Adipose tissue (tissue), 3 donors: ENCODE results near the gene ADAMTS14. TPM values are rescaled to one million over a fixed set of nuclear protein-coding genes. Genes with fewer than 3 reads are reported as not detected.

Experiments used
- H3K27ac ChIP-seq: one replicate; pipeline ENCODE4 v1.5.1; 2013; ENCODE audit warnings: low read depth, low read length
- WGBS, 3 donors: extraction: QIAGEN DNeasy Blood & Tissue Kit; methylation state at CpG; one replicate each; pipeline ENCODE4 v1.1.7; 2013; 5-methylcytosine and 5-hydroxymethylcytosine counted together
- polyA plus RNA-seq, 3 donors: library from polyadenylated mRNA; stranded (reverse); fragments of 200-250 nt; gene quantifications; one replicate each; pipeline ENCODE4 v1.2.3, GENCODE V29; 2013
- donor health status: healthy with polysubstance abuse.
- donor health status: Bipolar disorder and iron deficiency.
- donor health status: healthy.

The ADAMTS14 gene
- polyA plus RNA-seq, 3 donors = under 0.01 to 0.94 (median 0.07) TPM

- H3K27ac ChIP-seq = no peak overlapping the region
- 34 to 68% (median 48%) methylated on average over 3 to 4 of the region's 4 CpGs for WGBS, 3 donors
Observed at GRCh38 chr10:70782086-70782745, 109.9 kb downstream of the ADAMTS14 start.

GRCh38 chr10:70782746-70783680, 110.7 kb downstream of the ADAMTS14 start:
- WGBS, 3 donors = 63 to 73% (median 64%) methylated on average over 11 of the region's 11 CpGs
- H3K27ac ChIP-seq = no peak overlapping the region

DNA sequence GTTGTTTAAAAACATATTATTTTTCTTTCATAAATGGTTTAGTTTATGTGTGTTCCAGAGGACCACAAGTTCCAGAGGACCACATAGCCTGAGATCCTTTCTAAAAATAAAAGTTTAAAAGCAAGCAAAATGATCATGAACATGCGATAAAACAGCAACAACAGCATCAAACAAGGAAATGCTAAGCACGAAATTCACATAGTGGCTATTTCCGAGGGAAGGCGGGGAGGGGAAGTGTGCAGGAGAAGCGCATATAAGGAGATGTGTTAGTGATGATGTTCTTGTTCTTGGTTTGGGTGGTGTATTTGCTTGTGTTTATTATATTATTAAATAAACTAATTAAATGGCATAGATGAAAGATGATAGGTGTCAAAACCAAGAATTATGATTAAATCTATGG, 111.7 kb downstream of the ADAMTS14 start:
- WGBS, 3 donors = 44 to 74% (median 53%) methylated on average over 5 of the region's 5 CpGs
- H3K27ac ChIP-seq = no peak overlapping the region

DNA sequence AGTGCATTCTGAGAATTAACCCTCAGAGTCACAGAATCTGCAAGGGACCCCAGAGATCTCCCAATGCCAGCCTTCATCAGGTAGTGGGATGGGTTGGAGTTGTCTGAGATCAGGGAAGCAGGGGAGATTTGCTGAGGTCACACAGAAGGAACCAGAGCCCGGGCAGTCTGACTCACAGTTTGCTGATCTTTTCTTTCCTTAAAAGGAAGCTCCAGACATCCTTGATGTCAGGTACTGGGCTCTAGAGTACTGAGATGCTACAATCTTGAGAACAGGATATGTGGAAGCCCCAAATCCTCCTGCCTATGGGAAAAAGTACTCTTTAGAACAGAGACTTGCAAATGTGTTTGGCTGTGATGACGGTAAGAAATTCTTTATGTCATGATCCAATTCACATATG, 112.2 kb downstream of the ADAMTS14 start:
- WGBS, 3 donors = 62 to 72% (median 65%) methylated on average over 2 of the region's 2 CpGs
- no peak overlapping the region for H3K27ac ChIP-seq

GRCh38 chr10:70785190-70785589, 112.9 kb downstream of the ADAMTS14 start, which contains the start of gene TBATA:
TBATA (minus strand) TSS chr10:70785377; CDS start chr10:70783379, 1,998 bp downstream.
- no peak within 1 kb of the TSS for H3K27ac ChIP-seq
- WGBS, 3 donors = 31 to 65% (median 46%) methylated on average over 4 of the region's 4 CpGs

DNA sequence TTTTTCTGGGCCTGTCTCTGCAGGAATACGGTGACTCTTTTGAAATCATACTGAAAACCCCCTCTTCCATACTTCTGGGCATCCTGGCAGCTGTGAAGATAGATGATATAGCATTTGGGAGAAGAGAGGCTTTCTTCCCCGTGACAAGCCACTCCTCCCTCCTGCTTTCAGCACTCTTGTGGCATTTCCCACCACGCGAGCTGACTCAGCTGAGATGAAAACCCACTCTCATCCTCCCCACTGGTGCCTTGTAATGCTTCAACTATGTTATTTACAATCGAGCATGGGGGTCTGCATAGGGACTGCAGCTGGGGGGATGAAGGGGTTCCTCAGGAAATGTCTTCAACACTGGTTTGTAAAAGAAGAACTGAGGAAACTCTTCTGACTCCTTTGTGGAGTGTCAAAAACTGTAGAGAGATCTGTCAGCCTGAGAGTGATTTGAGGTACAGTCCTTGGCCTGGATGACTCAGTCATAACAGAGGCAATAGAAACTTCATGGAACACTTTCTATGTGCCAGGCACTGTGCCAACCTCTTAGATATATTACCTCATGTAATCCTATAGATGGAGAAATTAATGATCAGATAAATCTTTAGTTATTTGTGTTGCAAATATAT, 114.6 kb downstream of the ADAMTS14 start:
- no peak overlapping the region for H3K27ac ChIP-seq
- 40 to 61% (median 54%) methylated on average over 5 of the region's 5 CpGs for WGBS, 3 donors

GRCh38 chr10:70791386-70792039, 119.2 kb downstream of the ADAMTS14 start:
- 41 to 66% (median 52%) methylated on average over 5 of the region's 5 CpGs for WGBS, 3 donors

DNA sequence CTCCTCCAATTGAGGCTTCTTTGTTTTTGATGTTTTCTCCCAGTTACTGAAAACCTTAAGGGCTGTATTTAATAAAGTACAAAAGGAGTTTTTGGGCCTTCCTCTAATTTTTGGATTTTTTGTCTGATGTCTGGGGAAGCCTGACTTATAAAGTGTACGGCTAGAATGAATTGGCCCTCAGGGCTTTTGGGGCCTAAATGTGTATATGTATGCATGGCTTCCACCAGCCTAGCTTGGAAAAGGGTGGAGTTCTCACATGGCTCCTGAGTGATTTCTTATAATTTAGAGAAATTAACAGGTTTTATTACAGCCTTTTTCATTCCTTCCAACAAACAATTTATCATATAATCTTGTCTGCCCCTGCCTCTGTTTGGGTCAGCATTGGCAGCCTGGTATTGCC, 123.3 kb downstream of the ADAMTS14 start:
- no peak overlapping the region for H3K27ac ChIP-seq
- 89 to 97% (median 92%) methylated on average over 1 of the region's 1 CpG for WGBS, 3 donors

More at GRCh38 chr10:70791386-70792039, 119.2 kb downstream of the ADAMTS14 start:
- no peak overlapping the region for H3K27ac ChIP-seq

DNA sequence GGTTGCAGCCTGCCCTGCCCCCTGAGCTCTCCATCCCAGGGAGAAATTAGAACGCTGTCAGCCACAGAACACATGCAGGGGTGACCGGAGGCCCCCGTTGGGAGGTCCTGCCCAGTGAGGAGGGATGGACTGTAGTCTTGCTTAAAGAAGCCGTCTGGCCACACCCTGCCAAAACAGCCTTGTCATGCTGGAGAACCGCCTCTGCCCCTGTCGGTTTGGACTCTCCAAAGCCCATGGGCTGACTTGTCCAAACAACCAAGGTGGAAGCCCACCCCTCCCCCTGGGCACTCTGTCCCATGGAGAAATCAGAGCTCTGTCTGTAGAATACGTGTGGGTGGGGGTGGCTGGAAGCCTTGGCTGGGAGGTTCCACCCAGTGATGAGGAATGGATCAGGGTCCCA, 125.5 kb downstream of the ADAMTS14 start:
- no peak overlapping the region for H3K27ac ChIP-seq
- WGBS, 3 donors = 69 to 81% (median 73%) methylated on average over 7 of the region's 7 CpGs

DNA sequence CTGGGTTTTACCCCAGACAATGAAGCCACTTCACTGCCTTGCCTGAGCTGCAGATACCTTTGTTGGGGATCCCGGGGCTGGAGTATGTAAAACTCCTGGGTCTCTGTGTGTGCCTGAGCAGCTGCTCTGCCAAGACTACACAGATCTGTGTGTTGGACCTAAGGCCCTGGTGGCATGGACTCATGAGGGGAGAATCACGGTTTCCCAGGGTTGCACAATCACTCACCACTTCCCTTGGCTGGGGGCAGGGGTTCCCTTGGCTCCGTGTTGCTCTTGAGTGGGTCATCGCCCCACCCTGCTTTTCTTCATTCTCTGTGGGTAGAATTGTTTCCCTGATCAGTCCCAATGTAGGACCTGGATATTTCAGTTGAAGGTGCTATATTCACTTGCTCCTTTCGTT, 126.8 kb downstream of the ADAMTS14 start:
- WGBS, 3 donors = 52 to 73% (median 58%) methylated on average over 5 of the region's 5 CpGs

GRCh38 chr10:70801854-70802253, 129.5 kb downstream of the ADAMTS14 start:
- 69 to 100% (median 73%) methylated on average over 1 of the region's 1 CpG for WGBS, 3 donors
- no peak overlapping the region for H3K27ac ChIP-seq

More for the DNA sequence above, 126.8 kb downstream of the ADAMTS14 start:
- H3K27ac ChIP-seq = no peak overlapping the region

GRCh38 chr10:70803775-70804420, 131.6 kb downstream of the ADAMTS14 start:
- 57 to 85% (median 82%) methylated on average over 2 of the region's 2 CpGs for WGBS, 3 donors
- no peak overlapping the region for H3K27ac ChIP-seq

DNA sequence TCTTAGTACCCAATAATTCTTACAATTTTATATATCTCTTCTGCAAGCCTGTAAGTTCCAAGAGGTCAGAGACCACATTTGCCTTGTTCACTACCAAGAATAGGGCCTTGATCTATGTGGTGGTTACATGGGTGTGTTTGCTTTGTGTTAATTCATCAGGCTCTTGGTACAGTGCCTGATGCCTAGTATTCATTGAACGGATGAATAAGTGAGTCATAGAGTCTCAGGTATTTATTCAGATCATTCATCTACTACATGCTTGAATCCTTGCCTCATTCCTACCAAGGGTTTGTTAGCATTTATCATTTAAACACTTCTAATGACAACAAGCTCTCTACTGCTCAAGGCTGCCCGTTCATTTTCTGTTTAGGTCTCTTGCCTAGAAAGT, 132.1 kb downstream of the ADAMTS14 start:
- no peak overlapping the region for H3K27ac ChIP-seq
- WGBS, 3 donors = 28 to 82% (median 73%) methylated on average over 2 of the region's 2 CpGs

DNA sequence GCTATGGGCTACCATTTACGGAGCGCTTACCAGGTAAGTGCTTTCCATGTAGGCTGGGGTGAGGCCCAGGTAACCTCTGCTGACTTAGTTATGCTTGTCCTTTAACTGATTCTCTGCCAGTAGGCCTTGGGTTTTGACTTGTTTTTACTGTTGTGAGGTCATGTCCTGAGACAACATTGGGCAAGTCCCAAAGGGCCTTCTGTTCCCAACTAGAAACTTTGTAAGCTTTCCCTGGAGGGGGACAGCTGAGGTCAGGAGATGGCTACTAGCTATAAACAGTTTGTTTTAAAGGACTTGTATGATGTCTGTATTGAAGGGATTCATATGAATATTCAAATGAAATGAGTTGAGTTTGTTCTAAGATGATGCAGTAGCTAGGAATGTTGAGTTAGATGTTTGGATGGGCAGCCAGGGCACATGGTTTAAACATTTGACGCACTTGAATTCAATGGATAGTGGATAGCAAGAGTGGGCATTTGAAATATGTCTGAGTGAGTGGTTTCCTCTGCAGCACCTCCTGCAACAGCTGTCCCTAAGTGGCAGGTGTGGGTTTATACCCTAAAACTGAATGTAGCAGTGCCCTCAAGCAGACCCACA, 133.4 kb downstream of the ADAMTS14 start:
- H3K27ac ChIP-seq = no peak overlapping the region
- 95 to 96% (median 95%) methylated on average over 3 of the region's 3 CpGs for WGBS, 3 donors

GRCh38 chr10:70806841-70807240, 134.5 kb downstream of the ADAMTS14 start:
- H3K27ac ChIP-seq = no peak overlapping the region
- WGBS, 3 donors = 100% methylated on average over 1 of the region's 1 CpG

GRCh38 chr10:70807556-70807955, 135.2 kb downstream of the ADAMTS14 start:
- H3K27ac ChIP-seq = no peak overlapping the region
- WGBS, 3 donors = 51 to 87% (median 61%) methylated on average over 3 of the region's 3 CpGs

GRCh38 chr10:70809011-70809611, 136.8 kb downstream of the ADAMTS14 start:
- H3K27ac ChIP-seq = no peak overlapping the region
- 83 to 89% (median 83%) methylated on average over 6 of the region's 6 CpGs for WGBS, 3 donors
